NCI-H2081 (cell line): ENCODE data around the gene C2orf74.
"Not testable (repeated sequence)": the region's sequence is repeated elsewhere in the genome, so short reads cannot be mapped to it uniquely, and the experiment has no call there.

ENCODE experiments used
- DNase-seq, 2 experiments: peaks; one replicate each; lab custom pipeline; 2025; lab: John Stamatoyannopoulos, UW

Gene C2orf74

GRCh38 chr2:61173116-61173515, 11.1 kb downstream of the C2orf74 start:
- no peak for DNase-seq

GRCh38 chr2:61175036-61175435, 13.0 kb downstream of the C2orf74 start:
- DNase-seq = no peak

GRCh38 chr2:61176755-61177726, 15.1 kb downstream of the C2orf74 start:
- DNase-seq = peak; percentile 94 to 95

- no peak for DNase-seq
Observed at GRCh38 chr2:61177727-61178549, 15.9 kb downstream of the C2orf74 start.

- DNase-seq = no peak
Observed at GRCh38 chr2:61178603-61179545, 16.9 kb downstream of the C2orf74 start.

- no peak for DNase-seq
Observed at GRCh38 chr2:61179701-61180639, 18.0 kb downstream of the C2orf74 start.

GRCh38 chr2:61180686-61181085, 18.7 kb downstream of the C2orf74 start:
- DNase-seq = no peak

GRCh38 chr2:61181382-61182058, 19.5 kb downstream of the C2orf74 start:
- DNase-seq = no peak

- no peak for DNase-seq
Observed at GRCh38 chr2:61182059-61182383, 20.0 kb downstream of the C2orf74 start.

- no peak for DNase-seq
Observed at GRCh38 chr2:61183795-61184194, 21.8 kb downstream of the C2orf74 start.

GRCh38 chr2:61184263-61184662, 22.3 kb downstream of the C2orf74 start:
- no peak for DNase-seq

GRCh38 chr2:61185231-61185728, 23.3 kb downstream of the C2orf74 start:
- no peak for DNase-seq

GRCh38 chr2:61187085-61187484, 25.1 kb downstream of the C2orf74 start:
- DNase-seq = no peak

- no peak for DNase-seq
Observed at GRCh38 chr2:61193670-61194561, 31.9 kb downstream of the C2orf74 start.

GRCh38 chr2:61194646-61195045, 32.7 kb downstream of the C2orf74 start:
- not testable (repeated sequence) for DNase-seq

- no peak for DNase-seq
Observed at GRCh38 chr2:61196671-61197070, 34.7 kb downstream of the C2orf74 start.

- no peak for DNase-seq
Observed at GRCh38 chr2:61205132-61205531, 43.1 kb downstream of the C2orf74 start.

- no peak for DNase-seq
Observed at GRCh38 chr2:61210332-61210981, 48.5 kb downstream of the C2orf74 start.
